K562 (cell line): ENCODE measurements around the gene PTGES3. TPM values are rescaled to one million over a fixed set of nuclear protein-coding genes. Genes with fewer than 3 reads are reported as not detected.

Source experiments
- ATF7 ChIP-seq: fragments of 450-650 bp; IDR thresholded peaks from 2 replicates; pipeline ENCODE4 v1.7.1; 2014; ENCODE audit warnings: mild to moderate bottlenecking, moderate library complexity
- BMI1 ChIP-seq: fragments of 150-350 bp; IDR thresholded peaks from 2 replicates; pipeline ENCODE4 v1.6.1; 2014; ENCODE audit warnings: low read length
- CBX5 ChIP-seq: IDR thresholded peaks from 2 replicates; pipeline ENCODE4 v1.6.1; 2014; ENCODE audit warnings: low read depth, borderline replicate concordance
- CCNT2 ChIP-seq: IDR thresholded peaks from 2 replicates; pipeline ENCODE4 v1.6.1; 2011; ENCODE audit warnings: borderline replicate concordance, low read depth, mild to moderate bottlenecking, moderate library complexity, mixed read lengths, low read length; ENCODE audit not compliant: insufficient read length; ENCODE audit errors: extremely low read depth
- E2F5 ChIP-seq: sonication (generic); formaldehyde crosslinking; IDR thresholded peaks from 2 replicates; pipeline ENCODE4 v1.8.0; 2022; ENCODE audit warnings: mild to moderate bottlenecking, missing genetic modification reagents
- EP300 ChIP-seq: IDR thresholded peaks from 2 replicates; pipeline ENCODE4 v1.6.1; 2012; ENCODE audit warnings: low read length, improper control_type of control experiment
- LEF1 ChIP-seq: fragments of 450-650 bp; IDR thresholded peaks from 2 replicates; pipeline ENCODE4 v1.6.1; 2016; ENCODE audit warnings: mild to moderate bottlenecking
- NEUROD1 ChIP-seq: fragments of 150-350 bp; IDR thresholded peaks from 2 replicates; pipeline ENCODE4 v1.6.1; 2014; ENCODE audit warnings: borderline replicate concordance, low read length, low read depth; ENCODE audit not compliant: partially characterized antibody
- NFIC ChIP-seq: fragments of 450-650 bp; IDR thresholded peaks from 2 replicates; pipeline ENCODE4 v1.6.1; 2017; ENCODE audit warnings: mild to moderate bottlenecking, inconsistent platforms
- NFYB ChIP-seq: IDR thresholded peaks from 2 replicates; pipeline ENCODE4 v1.6.1; 2011; ENCODE audit warnings: mild to moderate bottlenecking, moderate library complexity; ENCODE audit not compliant: insufficient read length; ENCODE audit errors: extremely low read depth
- NR4A1 ChIP-seq, 2 experiments: fragments of 250-450 bp in 1 of 2; fragments of 450-650 bp in 1 of 2; sonication (Bioruptor Pico) in 1 of 2; IDR thresholded peaks; 2 replicates each; pipeline versions ENCODE4 v1.4.0 to v1.6.1; 2016 to 2020; ENCODE audit warnings: mild to moderate bottlenecking in 2 of 2, missing compliant biosample characterization in 1 of 2, missing genetic modification characterization in 1 of 2, moderate library complexity in 1 of 2
- PML ChIP-seq: IDR thresholded peaks from 2 replicates; pipeline ENCODE4 v1.6.1; 2012; ENCODE audit warnings: low read length, inconsistent platforms
- PTTG1 ChIP-seq: fragments of 450-650 bp; IDR thresholded peaks from 2 replicates; pipeline ENCODE4 v1.6.1; 2016; ENCODE audit warnings: low read depth, mild to moderate bottlenecking, missing genetic modification characterization, missing compliant biosample characterization
- RBFOX2 ChIP-seq: fragments of 200-400 bp; formaldehyde crosslinking; IDR thresholded peaks from 2 replicates; pipeline ENCODE4 v1.6.1; 2017; ENCODE audit warnings: low read depth, mild to moderate bottlenecking, low read length, moderate library complexity
- RNF2 ChIP-seq: sonication (generic); IDR thresholded peaks from 2 replicates; pipeline ENCODE4 v1.6.1; 2016
- SAFB ChIP-seq: fragments of 200-400 bp; formaldehyde crosslinking; IDR thresholded peaks from 2 replicates; pipeline ENCODE4 v1.6.1; 2017; ENCODE audit warnings: low read depth, low read length, borderline replicate concordance
- SMC3 ChIP-seq: conservative IDR thresholded peaks from 2 replicates; pipeline ENCODE4 v1.6.1; 2011; ENCODE audit warnings: low read depth, low read length, improper control_type of control experiment; ENCODE audit not compliant: insufficient read depth
- SREBF1 ChIP-seq: fragments of 150-350 bp; IDR thresholded peaks from 2 replicates; pipeline ENCODE4 v1.6.1; 2014; ENCODE audit warnings: antibody characterized with exemption, low read depth, low read length, borderline replicate concordance
- TAF7 ChIP-seq: fragments of 450-650 bp; IDR thresholded peaks from 2 replicates; pipeline ENCODE4 v1.6.1; 2016; ENCODE audit warnings: missing genetic modification characterization, missing compliant biosample characterization
- ZKSCAN8 ChIP-seq: fragments of 200-800 bp; sonication (Bioruptor generic); IDR thresholded peaks from 2 replicates; pipeline ENCODE4 v1.6.1; 2016; ENCODE audit warnings: missing genetic modification characterization, missing compliant biosample characterization
- polyA plus RNA-seq, 8 experiments: library from polyadenylated mRNA; depleted of rRNA in 4 of 8; stranded (reverse) in 5 of 8; unstranded in 3 of 8; fragments of >200 nt; fragmentation: Nextera tagmentation in 2 of 8; fragmentation: Illumina TruSeq in 1 of 8; extraction: Ambion mirVana in 2 of 8; extraction: Trizol in 1 of 8; gene quantifications; 2 replicates each; pipeline versions ENCODE4 v1.2.1 to v1.2.3, GENCODE V29; 2011 to 2014; ENCODE audit warnings: inconsistent platforms in 1 of 8, missing spikeins in 1 of 8
- total RNA-seq, 7 experiments: library from RNA; depleted of rRNA in 6 of 7; stranded (reverse); fragments of >200 nt in 6 of 7; fragmentation: Illumina TruSeq in 2 of 7; extraction: Trizol in 2 of 7; gene quantifications; 2 replicates each; pipeline versions ENCODE4 v1.2.1 to v1.2.3, GENCODE V29; 2011 to 2021; ENCODE audit warnings: low replicate concordance in 1 of 7
- TF ChIP-seq, protein P1 (sequence below): fragments of 250-450 bp; sonication (Bioruptor Pico); IDR thresholded peaks from 2 replicates; pipeline ENCODE4 v1.4.0; 2020; ENCODE audit warnings: mild to moderate bottlenecking, moderate library complexity, borderline replicate concordance
- TF ChIP-seq, protein P2 (sequence below), 2 experiments: IDR thresholded peaks; 2 replicates each; pipeline ENCODE4 v1.6.1; 2011; ENCODE audit warnings: borderline replicate concordance in 1 of 2, control low read depth in 1 of 2, low read depth in 1 of 2, low read length in 1 of 2, mild to moderate bottlenecking in 1 of 2, mixed read lengths in 1 of 2, moderate library complexity in 1 of 2; ENCODE audit not compliant: insufficient read depth in 1 of 2, insufficient read length in 1 of 2, poor library complexity in 1 of 2, severe bottlenecking in 1 of 2; ENCODE audit errors: extremely low read depth in 1 of 2

Gene PTGES3
- total and polyA plus RNA-seq, 9 of the 15 experiments (the other 6 are each of a cell fraction or from before 2014, with no cell fraction given): 163 to 501 (median 213) TPM

- TF ChIP-seq E2F5: no peak
- no peak for TF ChIP-seq LEF1
- no peak; the same call in 1 of the 2 replicates for TF ChIP-seq ATF7
- 0 out of 2 replicates have a peak, but pooled peaks have one; percentile 8 for TF ChIP-seq PML
- TF ChIP-seq RBFOX2: peak; percentile 68
- peak; percentile 37 for TF ChIP-seq NFIC
- TF ChIP-seq ZKSCAN8 (CRISPR knock-in tag): no peak
- no peak for TF ChIP-seq RNF2
- no peak for TF ChIP-seq TAF7 (tag)
- TF ChIP-seq NFYB: no peak
- TF ChIP-seq, protein P1, sequence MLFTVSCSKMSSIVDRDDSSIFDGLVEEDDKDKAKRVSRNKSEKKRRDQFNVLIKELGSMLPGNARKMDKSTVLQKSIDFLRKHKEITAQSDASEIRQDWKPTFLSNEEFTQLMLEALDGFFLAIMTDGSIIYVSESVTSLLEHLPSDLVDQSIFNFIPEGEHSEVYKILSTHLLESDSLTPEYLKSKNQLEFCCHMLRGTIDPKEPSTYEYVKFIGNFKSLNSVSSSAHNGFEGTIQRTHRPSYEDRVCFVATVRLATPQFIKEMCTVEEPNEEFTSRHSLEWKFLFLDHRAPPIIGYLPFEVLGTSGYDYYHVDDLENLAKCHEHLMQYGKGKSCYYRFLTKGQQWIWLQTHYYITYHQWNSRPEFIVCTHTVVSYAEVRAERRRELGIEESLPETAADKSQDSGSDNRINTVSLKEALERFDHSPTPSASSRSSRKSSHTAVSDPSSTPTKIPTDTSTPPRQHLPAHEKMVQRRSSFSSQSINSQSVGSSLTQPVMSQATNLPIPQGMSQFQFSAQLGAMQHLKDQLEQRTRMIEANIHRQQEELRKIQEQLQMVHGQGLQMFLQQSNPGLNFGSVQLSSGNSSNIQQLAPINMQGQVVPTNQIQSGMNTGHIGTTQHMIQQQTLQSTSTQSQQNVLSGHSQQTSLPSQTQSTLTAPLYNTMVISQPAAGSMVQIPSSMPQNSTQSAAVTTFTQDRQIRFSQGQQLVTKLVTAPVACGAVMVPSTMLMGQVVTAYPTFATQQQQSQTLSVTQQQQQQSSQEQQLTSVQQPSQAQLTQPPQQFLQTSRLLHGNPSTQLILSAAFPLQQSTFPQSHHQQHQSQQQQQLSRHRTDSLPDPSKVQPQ: no peak
- no peak for TF ChIP-seq NR4A1 (CRISPR knock-in tag; IDR thresholded peaks at IDR 0.05)
- no peak for TF ChIP-seq NR4A1 (tag; IDR thresholded peaks at IDR 0.05)
- TF ChIP-seq CCNT2: peak; percentile 75
- TF ChIP-seq SREBF1: no peak
- TF ChIP-seq NEUROD1: peak; percentile 81
- TF ChIP-seq, protein P2, sequence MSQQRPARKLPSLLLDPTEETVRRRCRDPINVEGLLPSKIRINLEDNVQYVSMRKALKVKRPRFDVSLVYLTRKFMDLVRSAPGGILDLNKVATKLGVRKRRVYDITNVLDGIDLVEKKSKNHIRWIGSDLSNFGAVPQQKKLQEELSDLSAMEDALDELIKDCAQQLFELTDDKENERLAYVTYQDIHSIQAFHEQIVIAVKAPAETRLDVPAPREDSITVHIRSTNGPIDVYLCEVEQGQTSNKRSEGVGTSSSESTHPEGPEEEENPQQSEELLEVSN (IDR thresholded peaks at IDR 0.05; ENCODE audit: borderline replicate concordance in 1 of 2, extremely low read depth in 1 of 2, insufficient read depth in 1 of 2, insufficient read length in 1 of 2, low read depth in 1 of 2, low read length in 1 of 2, poor library complexity in 1 of 2, severe bottlenecking in 1 of 2): peak in 1 of 2 experiments; percentile 44
- no peak for TF ChIP-seq BMI1
- peak; percentile 13; the same call in 1 of the 2 replicates for TF ChIP-seq SMC3
- peak; percentile 39 for TF ChIP-seq EP300
- no peak for TF ChIP-seq CBX5
- no peak for TF ChIP-seq SAFB
- TF ChIP-seq PTTG1 (tag): no peak
Observed at GRCh38 chr12:56634837-56635791, 53.0 kb downstream of the PTGES3 start (continued).
